Choroid plexus epithelial cell (primary cell): Measurements from ENCODE around the gene CDH20.

ENCODE experiments used
- DNase-seq: peaks from one replicate; pipeline ENCODE4 v3.0.0-alpha.2; 2010; ENCODE audit warnings: low read depth
- H3K4me3 ChIP-seq: 2 replicates; pipeline ENCODE4 v1.5.1; 2011; ENCODE audit warnings: low read depth, mild to moderate bottlenecking, control low read depth, low read length, moderate library complexity
- CTCF ChIP-seq: conservative IDR thresholded peaks from 2 replicates; pipeline ENCODE4 v1.5.1; 2011; ENCODE audit warnings: low read depth, mild to moderate bottlenecking, control low read depth, inconsistent platforms, low read length, moderate library complexity

CDH20 gene

GRCh38 chr18:61496374-61496773 is 163.1 kb downstream of the CDH20 start:
- TF ChIP-seq CTCF = no peak
- DNase-seq = no peak
- H3K4me3 ChIP-seq = no peak overlapping the region

GRCh38 chr18:61497422-61497821 is 164.2 kb downstream of the CDH20 start:
- TF ChIP-seq CTCF = no peak
- no peak overlapping the region for H3K4me3 ChIP-seq
- no peak for DNase-seq

GRCh38 chr18:61502472-61502871 is 169.2 kb downstream of the CDH20 start:
- peak; percentile 86 for DNase-seq
- no peak overlapping the region for H3K4me3 ChIP-seq
- peak; percentile 85 for TF ChIP-seq CTCF

- TF ChIP-seq CTCF = no peak
- H3K4me3 ChIP-seq = no peak overlapping the region
- peak; percentile 27 for DNase-seq
These were observed 170.5 kb downstream of the CDH20 start for GRCh38 chr18:61503688-61504087.

GRCh38 chr18:61528961-61529360 is 195.7 kb downstream of the CDH20 start:
- no peak for DNase-seq
- TF ChIP-seq CTCF = no peak
- no peak overlapping the region for H3K4me3 ChIP-seq

GRCh38 chr18:61530681-61531080 is 197.5 kb downstream of the CDH20 start:
- no peak overlapping the region for H3K4me3 ChIP-seq
- TF ChIP-seq CTCF = no peak
- no peak for DNase-seq

- H3K4me3 ChIP-seq = no peak overlapping the region
- no peak for TF ChIP-seq CTCF
- no peak for DNase-seq
These were observed 198.0 kb downstream of the CDH20 start for GRCh38 chr18:61531182-61531581.
